HG03571 (cell line): ENCODE measurements around the gene ATPAF1.
A peak's percentile ranks its signal among the peaks of the same experiment; 100 is the strongest.
"Not testable (repeated sequence)": the region's sequence is repeated elsewhere in the genome, so short reads cannot be mapped to it uniquely, and the experiment has no call there.

Source experiments
- ATAC-seq: cut with Tn5 transposase; IDR thresholded peaks from one replicate; pipeline ENCODE4 v1.9.1; 2021; ENCODE audit not compliant: unreplicated experiment

ATPAF1 gene, protein sequence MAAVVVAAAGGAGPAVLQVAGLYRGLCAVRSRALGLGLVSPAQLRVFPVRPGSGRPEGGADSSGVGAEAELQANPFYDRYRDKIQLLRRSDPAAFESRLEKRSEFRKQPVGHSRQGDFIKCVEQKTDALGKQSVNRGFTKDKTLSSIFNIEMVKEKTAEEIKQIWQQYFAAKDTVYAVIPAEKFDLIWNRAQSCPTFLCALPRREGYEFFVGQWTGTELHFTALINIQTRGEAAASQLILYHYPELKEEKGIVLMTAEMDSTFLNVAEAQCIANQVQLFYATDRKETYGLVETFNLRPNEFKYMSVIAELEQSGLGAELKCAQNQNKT

DNA sequence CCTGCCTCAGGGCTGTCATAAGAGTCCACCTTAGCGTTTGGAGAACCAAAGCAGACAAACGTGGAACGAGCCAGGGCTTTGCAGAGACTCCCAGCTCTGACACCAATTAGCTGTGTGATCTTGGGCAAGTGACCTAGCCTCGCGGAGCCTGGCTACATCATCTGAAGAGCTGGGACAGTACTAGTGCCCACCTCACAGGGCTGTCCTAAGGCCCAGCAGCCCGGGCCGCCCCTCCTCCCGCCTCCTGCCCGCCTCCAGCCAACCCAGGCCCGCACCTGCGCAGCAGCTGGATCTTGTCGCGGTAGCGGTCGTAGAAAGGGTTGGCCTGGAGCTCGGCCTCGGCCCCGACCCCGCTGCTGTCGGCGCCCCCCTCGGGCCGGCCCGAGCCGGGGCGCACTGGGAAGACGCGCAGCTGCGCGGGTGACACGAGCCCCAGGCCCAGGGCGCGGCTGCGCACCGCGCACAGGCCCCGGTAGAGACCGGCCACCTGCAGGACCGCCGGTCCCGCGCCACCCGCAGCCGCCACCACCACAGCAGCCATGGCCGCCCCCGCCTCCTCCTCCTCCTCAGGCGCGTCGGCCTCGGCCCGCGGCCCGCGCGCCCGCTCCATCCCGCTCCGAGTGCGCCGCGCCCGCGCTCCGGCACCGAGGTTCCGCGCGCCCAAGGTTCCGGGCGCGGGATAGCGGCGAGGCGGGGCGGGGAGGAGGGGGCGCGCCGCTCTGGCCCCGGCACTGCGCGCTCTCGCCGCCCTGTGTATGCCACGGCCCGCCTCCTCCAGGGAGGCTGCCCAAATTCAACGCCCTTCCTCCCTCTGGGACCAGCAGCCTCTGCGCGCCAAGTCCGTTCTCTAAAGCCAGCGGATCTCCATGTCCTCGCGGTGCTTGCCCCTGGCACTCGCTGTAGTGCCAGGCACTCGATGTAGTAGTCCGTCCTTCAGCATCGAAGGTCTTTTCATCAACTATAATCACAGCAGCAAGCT is at the start of gene ATPAF1:
TSS of gene ATPAF1 (minus strand) at position 583 of the 979 bp plus-strand sequence. CDS start at position 541, 42 bp downstream.
- ATAC-seq = peak; percentile 76

DNA sequence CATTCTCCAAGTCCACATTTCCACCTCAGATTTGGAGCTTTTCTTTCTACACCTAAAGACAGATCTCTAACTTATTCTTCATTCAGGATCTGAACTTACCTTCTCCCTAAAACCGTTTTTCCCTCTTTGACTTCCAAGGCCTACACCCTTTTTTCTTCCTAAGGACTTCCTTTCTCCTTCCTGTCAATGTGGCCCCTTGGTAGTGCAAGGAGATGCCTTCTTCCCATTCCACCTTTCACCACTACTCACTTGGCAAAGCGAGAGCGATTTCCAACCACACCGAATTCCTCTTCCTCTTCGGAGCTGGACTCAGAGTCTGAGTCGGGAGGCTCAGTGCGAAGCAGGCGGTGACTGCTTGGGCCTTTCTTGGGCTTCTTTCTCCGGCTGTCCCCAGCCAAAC is 49.5 kb upstream of the ATPAF1 start:
- no peak for ATAC-seq

DNA sequence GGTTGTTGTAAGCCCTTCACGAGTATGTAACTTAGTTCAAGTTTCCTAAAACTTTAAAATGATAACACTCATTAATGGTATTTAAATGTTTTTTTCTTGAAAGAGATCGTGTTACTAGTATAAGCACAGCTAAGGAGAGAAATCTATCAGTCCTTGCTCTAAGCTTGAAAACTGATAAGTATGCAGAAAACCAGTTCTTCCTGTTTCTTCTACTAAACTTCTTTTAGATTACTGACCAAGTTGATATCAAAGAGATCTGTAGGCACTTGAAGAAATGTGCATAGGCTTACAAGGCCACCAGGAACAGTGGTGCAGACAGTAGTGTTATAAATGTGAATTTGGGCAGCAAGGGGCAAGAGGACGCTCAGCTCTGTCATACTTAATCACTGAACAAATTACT is 46.8 kb upstream of the ATPAF1 start:
- ATAC-seq = no peak

DNA sequence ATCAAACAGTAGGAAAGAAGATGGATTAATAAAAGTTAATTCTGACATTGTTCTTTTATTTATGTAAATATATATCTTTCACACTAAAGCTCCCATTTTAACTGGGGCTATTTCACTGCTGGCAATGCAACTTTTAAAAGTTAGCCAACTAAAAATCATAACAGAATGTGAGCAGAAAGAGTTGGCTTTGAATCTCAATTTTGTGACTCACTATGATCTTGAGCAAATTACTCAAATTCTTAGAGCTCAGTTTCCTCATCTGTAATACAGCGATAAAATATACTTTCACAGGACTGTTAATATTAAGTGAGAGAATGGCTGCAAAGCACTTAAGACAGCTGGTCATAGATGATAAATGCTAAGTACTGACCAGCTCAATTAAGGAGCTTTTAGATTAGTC is 40.0 kb upstream of the ATPAF1 start:
- ATAC-seq = no peak

DNA sequence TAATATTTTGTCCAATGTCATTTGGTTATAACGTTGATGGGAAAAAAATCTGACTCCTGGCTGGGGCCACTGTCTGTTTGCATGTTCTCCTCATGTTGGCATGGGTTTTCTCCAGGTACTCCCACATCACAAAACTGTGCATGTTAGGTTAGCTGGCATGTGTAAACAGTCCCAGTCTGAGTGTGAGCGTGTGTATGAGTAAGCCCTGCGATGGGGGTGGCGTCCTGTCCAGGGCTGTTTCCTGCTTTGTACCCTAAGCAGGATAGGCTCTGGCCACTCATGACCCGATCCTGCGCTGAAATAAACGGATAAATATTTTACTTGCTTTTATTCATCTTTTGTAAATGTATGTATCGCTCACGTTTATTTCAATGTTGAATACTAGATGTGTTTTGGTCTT is 37.2 kb upstream of the ATPAF1 start:
- ATAC-seq = no peak

DNA sequence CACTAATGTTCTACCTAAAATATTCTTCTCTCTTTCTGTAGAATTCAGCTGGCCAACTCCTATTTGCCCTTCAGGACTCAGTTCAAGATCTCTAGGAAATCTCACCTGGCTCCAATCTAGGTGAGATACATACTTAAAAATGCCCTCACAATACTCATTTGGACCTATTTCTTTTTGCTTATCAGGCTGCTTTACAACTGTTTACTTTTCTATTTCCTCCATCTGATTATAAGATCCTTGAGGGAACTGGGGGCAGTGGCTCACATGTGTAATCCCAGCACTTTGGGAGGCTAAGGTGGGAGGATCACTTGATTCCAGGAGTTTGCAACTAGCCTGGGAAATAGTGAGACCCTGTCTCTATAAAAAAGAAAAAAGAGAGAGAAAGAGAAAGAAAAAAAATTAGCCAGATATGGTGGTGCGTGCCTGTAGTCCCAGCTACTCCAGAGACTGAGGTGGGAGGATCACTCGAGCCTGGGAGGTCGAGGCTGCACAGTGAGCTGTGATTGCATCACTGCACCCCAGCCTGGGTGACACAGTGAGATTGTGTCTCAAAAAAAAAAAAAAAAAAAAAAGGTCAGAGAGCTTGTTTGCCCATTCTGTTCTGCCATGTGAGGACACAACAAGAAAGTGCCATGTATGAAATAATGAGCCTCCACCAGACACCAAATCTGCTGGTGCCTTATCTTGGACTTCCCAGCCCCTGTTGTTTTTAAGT is 35.9 kb upstream of the ATPAF1 start:
- ATAC-seq = no peak

DNA sequence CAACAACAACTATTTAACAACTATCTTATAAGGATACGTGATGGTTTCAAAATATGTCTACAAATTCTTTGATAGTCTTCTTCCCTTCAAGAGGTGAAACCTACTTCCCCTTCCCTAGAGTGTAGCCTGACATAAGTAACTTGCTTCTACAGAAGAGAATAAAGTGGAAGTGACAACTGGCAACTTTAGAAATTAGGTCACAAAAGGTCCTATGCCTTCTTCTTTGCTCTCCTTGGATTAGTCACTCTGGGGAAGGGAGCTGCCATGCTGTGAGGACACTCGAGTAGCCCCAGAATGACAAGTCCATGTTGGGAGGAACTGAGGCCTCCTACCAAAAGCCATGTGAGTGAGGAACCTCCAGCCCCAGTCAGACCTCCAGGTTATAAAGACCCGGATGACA is 31.5 kb upstream of the ATPAF1 start:
- ATAC-seq = no peak

DNA sequence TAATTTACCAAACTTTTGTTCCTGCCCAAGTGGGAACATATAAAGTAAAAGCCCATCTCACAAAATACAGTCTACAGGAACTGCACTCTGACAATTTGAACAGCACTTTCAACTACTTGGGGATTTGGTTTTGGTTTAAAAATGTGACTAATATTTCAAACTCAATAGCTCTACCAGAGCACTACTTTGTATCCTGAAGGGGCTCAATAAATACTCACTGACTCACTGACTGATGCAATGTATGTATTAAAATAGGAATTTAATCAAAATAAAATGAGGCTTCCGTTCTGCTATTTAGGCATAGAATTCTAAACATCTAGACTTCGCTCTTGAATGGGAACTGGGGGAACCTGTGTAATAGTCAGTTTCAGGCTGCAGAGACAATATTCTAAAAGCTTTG is 28.9 kb upstream of the ATPAF1 start:
- ATAC-seq = no peak

DNA sequence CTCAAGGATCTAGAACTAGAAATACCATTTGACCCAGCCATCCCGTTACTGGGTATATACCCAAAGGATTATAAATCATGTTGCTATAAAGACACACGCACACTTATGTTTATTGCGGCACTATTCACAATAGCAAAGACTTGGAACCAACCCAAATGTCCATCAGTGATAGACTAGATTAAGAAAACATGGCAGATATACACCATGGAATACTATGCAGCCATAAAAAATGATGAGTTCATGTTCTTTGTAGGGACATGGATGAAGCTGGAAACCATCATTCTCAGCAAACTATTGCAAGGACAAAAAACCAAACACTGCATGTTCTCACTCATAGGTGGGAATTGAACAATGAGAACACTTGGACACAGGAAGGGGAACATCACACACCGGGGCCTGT is 26.5 kb upstream of the ATPAF1 start:
- not testable (repeated sequence) for ATAC-seq

DNA sequence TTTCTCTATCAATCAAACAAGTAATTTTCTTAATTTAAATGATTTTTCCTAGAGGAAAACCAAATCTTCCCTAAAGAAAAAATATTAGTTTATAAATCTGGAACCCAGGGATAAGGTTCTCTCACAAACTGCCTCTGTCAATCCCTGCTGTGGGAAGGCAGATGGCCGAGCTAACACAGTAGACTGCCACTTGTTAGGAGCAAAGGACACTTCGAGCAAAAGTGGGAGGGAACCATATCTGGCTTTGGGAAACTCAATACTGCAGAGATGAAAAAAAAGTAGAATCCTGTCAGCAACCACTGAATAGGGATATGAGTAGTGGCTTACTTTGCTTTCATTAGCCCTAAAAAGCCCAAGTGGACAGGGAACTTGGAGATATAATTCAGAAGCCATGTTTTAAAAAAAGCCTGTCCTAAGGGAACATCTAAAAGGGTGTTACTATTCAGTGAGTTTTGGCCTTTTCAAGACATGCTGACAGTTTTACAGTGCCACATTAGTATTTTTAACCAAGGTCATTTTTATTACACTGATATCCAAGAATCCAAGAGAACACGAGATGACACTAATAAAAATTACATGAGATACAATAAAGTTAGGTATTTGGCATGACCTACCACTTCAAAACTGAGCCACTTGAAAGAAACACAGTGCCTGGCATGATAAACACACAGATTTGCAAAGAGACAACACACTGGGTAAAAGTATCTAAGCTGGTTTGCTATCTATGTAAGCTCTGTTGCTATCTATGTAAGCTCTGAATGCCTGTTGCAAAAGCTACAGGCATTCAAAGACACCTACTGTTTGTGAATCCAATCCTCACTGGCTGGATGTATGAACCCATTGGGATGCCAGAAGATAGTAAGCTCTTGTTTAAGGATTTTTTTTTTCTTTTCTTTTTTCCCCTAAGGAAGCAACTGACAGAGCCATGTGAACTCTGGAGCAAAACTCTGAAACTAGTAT is 24.9 kb upstream of the ATPAF1 start:
- ATAC-seq = no peak

DNA sequence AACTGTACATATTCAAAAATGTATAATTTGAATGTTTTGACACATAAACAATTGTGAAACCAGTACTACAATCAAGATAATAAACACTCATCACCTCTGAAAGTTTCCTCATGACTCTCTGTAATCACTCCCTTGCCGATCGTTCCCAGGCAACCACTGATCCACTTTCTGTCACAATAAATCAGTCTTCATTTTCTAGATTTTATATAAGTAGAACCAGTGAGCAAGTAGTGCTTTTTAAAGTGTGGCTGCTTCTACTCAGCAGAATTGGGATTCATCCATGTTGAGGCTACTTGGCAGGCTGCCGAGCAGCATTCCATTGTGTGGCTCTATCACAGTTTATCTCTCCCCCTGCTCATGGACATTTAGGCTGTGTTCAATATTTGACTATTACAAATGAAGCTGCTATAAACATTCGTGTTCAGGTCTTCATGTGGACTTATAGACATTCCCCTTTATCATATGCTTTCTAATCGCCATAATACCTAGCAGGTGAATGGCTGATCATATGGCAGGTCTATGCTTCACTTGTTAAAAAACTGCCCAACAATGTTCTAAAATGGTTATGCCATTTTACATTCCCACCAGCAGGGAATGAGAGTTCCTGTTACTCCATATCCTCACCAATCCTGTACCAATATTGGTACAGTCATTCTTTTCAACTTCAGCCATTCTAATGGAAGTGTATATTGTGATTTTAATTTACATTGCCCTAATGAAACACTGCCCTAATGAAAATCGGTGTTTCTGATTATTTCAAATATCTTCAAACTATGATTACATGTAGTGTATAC is 24.0 kb upstream of the ATPAF1 start:
- no peak for ATAC-seq

DNA sequence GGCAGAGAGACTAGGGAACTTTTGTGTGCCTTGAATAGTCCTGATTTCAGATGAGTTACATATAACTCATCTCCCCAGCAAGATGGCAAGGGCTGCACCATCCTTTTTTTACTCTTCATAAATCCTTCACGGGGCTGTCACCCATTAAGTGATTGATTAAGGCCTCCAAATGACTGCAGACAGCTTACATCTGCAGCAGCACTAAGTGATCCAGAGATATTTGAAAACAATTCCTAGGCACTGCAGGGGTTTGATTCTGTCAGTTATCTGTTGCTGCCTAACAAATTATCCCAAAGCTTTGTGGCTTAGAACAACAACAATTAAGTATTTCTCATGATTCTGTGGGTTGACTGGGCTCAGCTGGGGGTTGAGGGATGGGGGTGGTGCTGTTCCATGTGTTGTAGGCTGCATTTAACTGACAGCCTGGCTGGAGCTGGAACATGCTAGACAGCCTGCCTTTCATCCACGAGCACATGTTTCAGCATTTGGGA is 22.8 kb upstream of the ATPAF1 start:
- no peak for ATAC-seq

DNA sequence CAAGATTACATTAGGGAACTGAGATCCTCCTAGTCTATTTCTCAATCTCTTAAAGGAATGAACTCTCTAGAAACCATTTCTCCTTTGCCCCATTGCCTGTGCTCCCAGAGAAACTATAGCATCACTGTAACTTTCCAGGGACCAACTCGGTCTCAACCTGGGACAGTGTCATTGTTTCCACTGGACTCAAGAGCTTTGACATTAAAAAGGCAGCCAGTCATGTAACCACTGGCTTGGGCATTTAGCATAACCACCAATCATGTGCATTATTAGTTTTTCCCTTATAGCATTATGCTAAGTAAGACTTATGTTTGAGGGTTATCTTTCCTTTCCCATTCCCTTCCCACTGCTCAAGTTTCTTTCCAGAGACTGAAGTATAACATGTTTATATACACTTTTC is 21.7 kb upstream of the ATPAF1 start:
- ATAC-seq = no peak

DNA sequence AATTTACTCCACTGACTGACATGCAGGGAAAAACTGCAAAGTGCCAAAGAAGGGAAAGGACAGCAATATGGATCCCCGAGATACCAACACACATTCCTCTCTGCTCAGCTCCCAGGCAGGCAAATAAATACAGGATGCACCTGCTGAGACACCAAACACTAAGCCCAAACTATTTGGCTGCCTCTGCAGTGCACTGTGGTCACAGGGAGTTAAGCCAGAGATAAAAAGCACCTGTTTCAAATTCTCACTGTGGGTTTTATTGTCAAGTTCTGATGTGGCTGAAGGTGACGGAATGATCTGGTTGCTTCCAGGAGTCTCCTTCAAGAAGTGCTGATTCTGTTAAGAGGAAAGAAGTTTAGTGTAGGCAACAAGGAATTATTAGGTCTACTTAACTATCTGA is 21.2 kb upstream of the ATPAF1 start:
- ATAC-seq = no peak

DNA sequence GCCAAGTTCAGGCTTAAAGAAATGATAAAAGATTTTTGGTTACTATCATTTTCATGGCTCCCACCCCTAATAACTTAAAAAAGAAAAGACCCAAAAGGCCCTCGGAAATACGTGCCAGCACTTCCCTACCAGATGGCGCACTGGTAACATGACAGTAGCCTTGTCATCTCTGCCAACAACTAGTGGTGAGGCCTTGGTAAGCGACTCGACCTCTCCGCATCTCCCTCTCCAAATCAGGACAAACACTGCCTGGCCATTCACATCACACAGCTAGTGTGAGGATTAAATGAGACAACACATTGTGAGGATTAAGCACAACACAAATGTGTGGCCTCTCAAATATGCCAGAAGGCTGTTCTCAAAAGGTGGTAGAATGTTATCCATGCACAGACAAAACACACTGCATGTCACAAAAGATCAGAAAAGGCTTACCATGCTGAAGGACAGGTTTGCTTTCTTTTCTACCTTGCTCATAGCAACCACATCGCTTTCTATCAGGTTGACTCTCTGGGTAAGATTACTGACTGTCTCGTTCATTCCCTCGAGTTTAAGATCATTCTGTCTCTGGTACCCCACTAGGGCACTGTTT is 19.9 kb upstream of the ATPAF1 start:
- ATAC-seq = no peak

DNA sequence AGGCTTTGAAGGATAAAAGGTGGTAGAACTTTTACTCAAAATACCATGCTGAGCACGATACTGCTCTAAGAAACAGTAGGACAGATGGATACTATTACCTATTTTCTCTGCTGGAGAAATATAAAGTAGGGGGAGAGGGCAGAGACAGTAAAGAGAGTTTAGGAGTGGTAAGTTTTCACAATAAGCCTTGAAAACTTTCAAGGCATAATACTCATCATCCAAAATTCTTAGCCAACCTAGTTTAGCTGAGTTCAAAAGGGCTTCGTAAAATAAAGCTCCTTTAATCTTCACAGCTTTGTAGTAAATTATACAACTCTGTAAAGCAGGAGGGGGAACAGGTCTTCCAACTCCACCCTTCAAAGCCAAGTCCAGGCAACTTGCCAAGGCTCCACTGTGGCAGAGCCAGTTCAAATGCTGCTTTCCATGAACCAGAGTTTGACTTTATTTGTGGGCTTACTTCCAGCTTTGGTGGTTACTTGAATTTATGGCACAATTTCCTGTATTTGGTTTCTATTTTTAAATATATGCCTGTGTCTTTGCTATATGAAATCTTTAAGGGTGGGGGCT is 19.0 kb upstream of the ATPAF1 start:
- ATAC-seq = no peak

DNA sequence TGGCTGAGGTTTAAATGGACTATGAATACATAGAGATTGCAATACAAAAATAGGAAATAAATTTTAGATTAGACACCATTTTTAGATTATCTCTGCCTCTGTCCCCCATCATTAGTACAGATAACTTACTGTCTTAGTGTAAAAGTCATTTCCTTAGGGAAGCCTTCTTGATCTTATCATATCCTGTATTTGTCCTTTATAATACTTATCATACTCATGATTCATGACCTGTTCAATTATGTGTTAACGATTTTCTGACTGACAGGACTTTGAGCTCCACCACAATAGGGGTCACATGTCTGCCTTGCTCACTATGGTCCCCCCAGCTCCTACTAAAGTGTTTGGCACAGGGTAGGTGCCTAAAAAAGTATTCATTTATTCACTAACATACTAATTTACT is 18.1 kb upstream of the ATPAF1 start:
- no peak for ATAC-seq

DNA sequence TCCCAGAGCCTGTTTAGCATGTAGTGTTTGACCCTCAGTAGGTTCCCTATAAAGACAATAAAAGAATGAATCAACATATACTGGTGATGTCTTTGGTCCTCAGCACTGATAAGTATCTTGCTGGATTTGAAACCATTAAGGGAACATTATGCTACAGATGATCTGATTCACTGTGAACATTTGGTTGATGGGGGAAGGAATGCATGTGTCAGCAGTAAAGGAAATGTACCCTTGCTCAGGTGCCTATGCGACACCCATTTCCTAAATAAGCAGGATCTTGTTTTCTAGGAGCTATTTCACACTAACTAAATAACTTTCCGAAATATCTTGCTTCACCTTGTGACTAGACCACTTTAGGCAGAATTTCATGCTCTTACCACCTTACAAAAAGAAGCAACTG is 16.5 kb upstream of the ATPAF1 start:
- ATAC-seq = no peak

DNA sequence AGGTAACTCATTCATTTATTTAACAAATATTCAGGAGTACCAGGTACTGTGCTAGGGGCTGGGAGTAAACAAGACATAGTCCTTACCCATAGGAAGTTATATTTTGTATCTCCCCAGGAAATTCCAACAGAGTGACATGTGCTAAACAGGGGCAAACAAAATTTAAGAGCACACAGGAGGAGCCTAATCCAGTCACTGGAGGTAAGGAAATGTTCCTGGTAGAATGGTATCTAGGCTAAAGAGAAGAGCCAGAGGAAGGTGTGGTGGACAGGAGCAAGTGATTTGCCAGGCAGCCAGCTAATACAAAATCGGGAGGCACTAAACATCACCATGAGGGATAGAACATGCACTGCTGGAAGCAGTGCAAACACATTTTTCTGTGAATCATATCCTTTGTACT is 13.9 kb upstream of the ATPAF1 start:
- ATAC-seq = no peak
